Epithelial cell of prostate (primary cell): ENCODE results near the gene SDF4.

ENCODE experiments used
- DNase-seq: peaks from one replicate; pipeline ENCODE4 v3.0.0-alpha.2; 2011; ENCODE audit warnings: low read depth, low spot score
- H3K27ac ChIP-seq: fragments of 450-650 bp; 2 replicates; pipeline ENCODE4 v1.5.1; 2017; ENCODE audit warnings: mild to moderate bottlenecking

SDF4 gene, protein sequence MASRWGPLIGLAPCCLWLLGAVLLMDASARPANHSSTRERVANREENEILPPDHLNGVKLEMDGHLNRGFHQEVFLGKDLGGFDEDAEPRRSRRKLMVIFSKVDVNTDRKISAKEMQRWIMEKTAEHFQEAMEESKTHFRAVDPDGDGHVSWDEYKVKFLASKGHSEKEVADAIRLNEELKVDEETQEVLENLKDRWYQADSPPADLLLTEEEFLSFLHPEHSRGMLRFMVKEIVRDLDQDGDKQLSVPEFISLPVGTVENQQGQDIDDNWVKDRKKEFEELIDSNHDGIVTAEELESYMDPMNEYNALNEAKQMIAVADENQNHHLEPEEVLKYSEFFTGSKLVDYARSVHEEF

DNA sequence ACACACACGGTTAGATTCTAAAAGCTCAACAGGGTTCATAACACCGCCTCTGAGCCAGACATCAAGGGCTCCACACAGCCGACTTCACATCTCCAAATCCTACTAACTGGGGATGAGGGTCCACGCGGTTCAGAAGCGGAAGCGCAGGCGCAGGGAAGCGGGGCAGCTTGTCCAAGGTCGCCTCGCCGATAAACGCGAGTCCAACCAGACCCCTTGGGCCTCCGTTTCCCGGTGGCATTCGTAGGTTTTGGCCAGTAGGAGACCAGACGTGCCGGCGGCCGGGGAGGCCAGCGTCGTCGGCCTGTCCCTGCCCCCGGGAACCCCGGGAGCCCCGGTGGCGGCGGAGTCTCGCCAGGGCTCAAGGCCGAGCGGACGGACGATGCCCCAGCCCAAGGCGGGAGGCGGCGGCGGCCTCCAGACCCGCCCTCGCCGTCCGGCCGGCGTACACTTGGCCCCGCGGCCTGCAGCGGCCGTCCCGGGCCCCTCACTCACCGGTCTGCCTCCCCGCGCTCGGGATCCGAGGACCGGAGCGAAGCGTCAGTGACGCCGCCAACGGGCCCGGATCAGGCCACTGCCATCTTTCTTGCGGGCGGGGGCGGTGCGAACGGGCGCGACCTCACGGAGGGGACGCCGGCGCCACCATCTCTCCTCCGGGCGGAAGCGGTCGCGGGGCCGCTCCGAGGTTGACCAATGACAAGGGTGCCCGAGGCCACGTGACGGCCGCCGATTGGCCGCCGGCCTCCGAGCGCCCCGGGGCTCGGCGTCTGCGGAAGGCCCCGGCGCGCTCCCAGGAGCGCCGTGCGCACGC, at the start of gene SDF4:
Gene SDF4, minus strand, starts transcription at position 602 of the 808 bp plus-strand sequence. CDS start 3,229 bp downstream, outside the sequence.
- H3K27ac ChIP-seq: peak within 1 kb of the TSS; percentile 78
- peak; percentile 79 for DNase-seq

DNA sequence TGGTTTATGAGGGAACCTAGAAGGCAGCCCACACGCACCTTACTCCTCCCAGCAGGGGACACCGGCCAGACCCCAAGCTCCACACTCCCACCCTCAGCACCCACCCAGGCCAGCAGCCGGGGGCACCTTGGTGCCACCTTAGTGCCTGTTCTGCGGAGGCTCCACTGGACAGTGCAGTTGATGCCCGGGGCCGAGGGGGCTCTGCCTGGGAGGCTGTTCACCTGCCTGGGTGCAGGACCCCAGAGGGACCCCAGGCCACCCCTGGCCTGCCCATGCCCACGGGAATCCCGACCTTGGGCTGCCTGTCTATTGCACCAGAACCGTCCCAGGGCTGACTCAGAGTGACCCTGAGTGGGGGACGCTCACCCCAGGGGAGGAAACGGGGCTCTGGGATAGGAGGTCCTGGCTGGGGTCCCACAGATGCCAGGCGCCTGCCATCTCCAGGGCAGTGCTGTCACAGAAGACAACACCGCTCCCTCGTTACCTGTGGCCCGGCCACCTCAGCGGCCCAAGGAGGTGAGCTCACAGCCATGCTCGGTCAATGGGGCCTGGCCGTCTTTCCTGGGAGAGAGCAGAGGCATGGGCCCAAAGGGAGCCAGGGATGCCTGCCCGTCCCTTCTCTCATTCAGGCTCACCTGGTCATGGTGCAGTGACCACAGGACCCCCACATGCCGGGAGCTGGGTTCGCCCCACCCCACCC, 49.1 kb upstream of the SDF4 start:
- no peak for DNase-seq
- H3K27ac ChIP-seq: no peak overlapping the region

DNA sequence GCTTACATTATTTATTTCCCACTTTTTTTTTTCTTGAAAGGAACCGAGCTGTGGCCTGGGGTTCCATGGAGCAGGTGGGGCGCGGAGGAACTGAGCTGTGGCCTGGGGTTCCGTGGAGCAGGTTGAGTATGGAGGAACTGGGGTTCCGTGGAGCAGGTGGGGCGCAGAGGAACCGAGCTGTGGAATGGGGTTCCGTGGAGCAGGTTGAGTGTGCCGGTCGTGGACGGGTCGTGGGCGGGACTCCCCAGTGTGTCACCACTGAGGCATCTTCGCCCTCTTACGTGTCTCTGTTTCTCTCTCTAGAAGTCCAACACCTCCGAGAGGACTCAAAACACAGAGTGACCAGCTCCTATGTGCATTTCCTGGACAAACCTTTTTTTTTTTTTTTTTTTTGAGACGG, 47.2 kb upstream of the SDF4 start:
- no peak overlapping the region for H3K27ac ChIP-seq
- no peak for DNase-seq

DNA sequence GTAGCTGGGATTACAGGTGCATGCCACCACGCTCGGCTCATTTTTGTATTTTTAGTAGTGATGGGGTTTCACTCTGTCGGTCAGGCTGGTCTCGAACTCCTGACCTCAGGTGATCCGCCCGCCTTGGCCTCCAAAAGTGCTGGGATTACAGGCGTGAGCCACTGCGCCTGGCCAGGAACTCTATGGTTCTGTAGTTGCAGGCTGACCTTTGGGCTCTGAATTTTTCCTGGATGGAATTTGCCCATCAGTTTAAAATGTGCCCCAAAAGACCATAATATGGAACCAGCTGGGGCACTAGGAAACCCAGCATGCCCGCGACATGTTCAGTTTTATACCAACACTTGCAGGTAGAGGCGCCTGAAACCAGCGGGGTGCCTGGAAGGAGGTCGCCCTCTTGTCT, 46.8 kb upstream of the SDF4 start:
- H3K27ac ChIP-seq: no peak overlapping the region
- DNase-seq: no peak

DNA sequence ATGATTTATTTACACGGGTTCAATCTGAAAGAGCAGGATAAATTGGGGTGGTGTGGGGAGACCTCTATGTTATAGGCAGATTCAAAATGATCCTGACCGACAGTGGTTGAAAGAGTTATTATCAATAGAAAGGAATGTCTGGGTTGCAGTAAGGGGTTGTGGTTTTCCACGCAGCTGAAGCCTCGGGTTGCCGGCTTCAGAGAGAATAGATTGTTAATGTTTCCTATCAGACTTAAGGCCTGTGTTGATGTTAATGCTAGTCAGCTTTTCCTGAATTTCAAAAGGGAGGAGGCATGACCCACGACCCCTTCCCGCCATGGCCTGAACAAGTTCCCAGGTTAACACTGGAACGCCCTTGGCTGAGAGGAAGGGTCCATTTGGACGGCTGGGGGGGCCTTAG, 44.0 kb upstream of the SDF4 start:
- DNase-seq: no peak
- no peak overlapping the region for H3K27ac ChIP-seq

DNA sequence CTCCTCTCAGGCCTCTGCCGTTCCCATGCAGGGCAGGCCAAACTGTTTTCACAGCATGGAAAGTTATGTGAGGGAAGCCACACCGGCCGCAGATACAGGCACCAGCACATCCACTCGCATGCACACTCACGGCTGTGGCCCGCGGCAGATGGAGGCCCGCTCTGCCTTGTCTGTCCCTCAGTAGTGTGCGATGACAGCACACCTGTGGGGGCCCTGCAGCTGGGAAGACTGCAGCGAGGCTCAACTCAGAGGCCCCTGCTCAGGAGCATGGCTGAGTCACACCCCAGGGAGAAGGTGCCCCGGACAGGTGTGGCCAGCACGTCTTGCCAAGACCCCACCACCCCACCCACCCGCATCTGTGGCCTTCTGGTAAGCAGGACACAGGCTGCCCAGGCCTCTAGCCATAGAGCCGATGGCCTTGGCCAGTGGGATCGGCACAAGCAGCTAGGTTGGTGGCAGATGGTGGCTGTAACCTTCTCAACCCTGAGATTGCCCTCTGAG, 43.2 kb upstream of the SDF4 start:
- H3K27ac ChIP-seq: no peak overlapping the region
- no peak for DNase-seq

DNA sequence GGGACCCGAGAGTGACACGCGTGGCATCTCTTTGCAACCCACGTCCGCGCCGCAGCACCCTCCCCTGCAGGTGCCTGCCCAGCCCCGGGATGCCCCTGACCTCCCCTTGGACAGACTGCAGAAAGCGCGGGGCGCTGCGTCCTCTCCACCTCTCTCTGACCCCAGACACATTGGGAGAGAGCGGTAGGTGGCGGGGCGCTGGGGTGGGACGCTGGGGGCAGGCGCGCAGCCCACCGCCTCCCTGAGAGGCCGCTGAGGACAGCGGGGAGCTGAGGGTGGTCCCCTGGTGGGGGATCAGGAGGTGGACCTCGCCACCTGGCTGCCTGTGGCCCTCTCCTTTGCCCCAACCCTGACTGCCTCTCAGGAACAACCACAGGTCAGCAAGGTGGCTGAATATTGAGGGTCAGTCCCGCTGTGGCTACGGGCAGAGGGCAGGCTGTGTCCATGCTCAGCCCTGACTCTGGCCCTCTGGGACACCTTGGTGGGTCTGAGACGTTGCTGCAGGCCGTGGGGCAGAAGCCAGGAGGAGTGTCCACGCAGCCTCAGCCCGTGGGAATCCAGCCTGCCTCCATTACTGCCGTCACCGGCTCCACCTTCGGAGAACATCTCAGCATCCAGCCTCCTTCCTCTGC, 42.6 kb upstream of the SDF4 start:
- no peak for DNase-seq
- no peak overlapping the region for H3K27ac ChIP-seq

DNA sequence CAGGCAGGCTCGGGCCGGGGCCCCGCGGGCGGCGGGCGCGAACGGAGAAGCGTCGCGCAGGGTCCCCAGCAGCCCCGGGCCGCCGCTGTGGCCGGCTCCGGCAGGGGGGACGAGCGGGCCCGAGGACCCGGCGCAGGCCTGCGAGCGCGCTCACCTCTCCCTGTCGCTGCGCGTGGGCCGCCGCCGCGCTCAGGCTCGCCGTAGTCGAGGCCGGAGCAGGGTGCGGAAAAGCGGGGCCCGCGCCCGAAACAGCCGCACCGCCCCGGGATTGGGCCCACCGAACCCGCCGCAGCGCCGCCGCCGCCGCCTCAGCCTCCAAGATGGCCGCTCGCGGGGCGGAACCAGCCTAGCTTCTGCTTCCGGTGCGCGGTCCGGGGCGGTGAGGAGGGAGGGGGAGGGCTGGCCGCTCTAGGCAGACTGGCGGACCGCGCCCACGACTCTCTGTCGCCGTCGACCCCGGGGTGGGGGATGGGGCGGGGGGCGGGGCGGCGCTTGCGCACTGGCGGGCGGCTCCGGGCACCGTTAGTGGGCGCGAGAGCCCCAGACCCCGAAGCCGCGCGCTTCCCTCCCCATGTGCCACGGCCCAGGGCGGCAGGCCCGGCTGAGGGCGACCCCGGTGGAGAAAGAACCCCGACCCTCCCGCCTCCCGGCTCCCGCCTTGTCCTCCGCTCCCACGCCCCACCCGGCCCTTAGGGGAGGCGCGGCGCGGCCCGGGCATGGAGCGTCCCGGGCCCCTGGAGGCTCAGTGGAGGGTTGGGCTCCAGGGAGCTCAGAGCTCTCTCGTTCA, 41.9 kb upstream of the SDF4 start, which contains the start of gene UBE2J2:
Gene UBE2J2, minus strand, starts transcription at position 343 of the 787 bp plus-strand sequence. CDS start 5,862 bp downstream, outside the sequence.
- DNase-seq: no peak
- peak within 1 kb of the TSS; percentile 84 for H3K27ac ChIP-seq

DNA sequence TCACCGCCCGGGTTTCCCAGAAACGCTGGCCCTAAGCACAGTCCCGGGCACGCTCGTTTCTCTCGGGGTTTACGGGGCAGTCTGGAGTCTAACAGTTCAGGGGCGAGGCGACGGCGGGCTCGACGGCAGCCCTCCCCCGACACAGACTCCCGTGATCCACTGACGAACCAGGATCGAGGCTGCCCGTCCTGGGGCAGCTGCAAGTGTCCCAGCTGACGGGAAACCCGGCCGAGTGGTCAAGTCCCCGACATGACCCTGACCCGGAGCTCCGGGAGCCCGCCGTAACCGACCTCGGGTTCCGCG, 41.4 kb upstream of the SDF4 start:
- no peak for DNase-seq
- H3K27ac ChIP-seq: peak overlapping the region; percentile 84

DNA sequence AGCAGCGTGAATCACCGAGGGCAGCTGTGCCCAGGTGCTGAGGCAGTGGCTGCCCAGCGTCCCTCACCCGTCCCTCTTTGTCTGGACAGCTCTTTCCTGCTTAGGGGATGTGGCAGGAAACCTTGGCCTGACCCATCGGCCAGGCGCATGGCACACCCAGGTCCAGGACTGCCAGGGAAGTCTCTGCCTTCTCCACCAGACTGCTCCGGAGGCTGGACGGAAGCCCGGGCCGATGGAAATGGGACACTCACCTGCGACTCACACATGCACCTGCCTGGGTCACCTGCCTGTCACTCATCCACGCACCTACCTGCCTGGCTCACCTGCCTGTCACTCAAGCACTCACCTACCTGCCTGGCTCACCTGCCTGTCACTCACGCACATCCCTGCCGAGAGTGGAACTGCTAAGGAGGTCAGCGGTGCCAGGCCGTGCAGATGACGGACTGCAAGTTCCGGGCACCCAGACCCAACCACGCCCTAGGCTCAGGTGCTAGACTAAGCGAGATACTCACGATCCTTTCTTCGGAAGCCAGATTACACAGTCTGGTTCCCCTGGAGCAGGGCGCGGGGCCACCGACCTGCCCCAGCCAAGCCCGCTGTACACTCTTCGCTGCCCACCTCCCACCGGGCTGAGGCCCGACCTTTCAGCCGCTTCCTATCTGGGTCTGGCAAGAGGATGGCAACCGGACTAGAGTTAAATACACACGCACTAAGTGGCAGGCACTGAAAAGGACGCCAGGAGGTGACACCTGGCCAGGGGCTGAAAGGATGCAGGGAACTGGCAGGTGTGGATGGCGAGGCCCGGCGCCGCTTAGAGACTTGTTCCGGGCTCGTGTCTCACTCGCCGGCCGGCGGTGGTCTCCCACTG, 40.8 kb upstream of the SDF4 start:
- H3K27ac ChIP-seq: peak overlapping the region; percentile 84
- no peak for DNase-seq

DNA sequence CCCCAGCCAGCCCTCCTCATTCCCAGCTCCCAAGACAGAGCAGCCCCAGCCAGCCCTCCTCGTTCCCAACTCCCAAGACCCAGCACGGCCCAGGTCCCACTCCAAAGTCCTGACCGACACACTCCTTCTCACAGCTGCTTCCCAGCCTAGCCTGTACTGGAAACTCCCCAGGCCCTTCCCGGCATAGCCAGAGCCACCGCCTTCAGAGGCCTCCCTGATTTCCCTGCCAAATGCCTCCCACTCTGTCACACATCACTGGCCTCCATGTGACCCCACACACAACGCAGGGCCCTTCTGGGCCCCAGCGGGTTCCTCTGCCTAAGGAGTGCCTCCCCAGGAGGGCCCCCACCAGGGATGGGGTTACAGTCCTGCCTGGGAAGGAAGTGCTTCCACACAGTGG, 39.0 kb upstream of the SDF4 start:
- DNase-seq: no peak
- H3K27ac ChIP-seq: no peak overlapping the region

DNA sequence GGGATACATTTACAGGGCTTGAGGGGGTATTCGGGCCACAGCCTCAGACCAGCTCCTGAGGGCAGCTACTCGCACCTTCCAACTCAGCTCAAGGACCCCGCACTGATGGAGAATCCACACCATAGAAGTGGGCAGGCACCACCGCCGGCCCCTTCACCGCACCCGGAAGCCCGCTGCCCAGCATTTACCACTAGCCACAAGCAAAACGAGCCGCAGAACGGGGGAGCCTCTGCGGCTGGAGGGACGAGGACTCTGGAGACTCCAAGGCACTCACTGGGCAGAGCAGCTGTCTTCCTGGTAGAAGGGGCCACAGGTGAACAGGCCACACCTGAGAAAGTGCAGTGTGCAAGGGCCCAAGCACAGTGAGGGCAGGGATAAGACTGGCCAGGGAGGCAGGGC, 36.5 kb upstream of the SDF4 start:
- no peak for DNase-seq

DNA sequence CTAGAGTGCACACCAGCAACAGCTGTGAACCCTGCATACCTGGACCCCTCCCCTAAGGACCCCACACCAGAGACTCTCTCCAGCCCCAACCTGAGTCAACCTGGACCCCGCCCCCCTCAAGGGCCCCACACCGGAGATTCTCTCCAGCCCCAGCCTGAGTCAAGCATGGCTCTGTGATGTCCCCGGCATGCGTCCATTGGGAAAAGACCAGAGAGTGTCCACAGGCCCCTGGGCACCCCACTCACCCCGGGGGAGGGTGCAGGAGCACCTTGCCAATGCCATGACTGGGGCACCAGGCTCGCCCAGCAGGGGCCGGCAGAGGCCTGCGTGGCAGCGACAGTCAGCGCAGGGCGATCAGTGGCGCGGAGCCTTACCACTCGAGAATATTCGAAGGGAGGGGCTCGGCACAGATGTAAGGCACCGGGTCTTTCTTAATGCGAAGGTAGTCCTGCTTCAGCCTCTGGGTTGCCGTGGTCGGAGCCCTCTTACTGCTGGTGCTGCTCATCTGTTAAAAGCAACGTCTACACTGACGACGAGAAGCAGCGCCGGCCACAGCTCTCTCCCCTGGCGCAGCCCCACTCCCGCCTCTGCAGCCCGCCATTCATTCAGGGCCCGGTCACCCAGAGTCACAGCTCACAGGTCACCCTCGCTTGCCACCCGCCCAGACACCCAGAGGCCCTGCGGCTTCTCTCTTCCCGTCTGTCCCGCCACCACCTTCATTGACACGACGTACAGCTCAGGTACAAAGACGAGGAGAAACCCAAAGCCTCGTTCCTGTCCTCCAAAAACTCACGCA, 35.9 kb upstream of the SDF4 start:
- DNase-seq: no peak

More for the DNA sequence above, 36.5 kb upstream of the SDF4 start:
- H3K27ac ChIP-seq: no peak overlapping the region

DNA sequence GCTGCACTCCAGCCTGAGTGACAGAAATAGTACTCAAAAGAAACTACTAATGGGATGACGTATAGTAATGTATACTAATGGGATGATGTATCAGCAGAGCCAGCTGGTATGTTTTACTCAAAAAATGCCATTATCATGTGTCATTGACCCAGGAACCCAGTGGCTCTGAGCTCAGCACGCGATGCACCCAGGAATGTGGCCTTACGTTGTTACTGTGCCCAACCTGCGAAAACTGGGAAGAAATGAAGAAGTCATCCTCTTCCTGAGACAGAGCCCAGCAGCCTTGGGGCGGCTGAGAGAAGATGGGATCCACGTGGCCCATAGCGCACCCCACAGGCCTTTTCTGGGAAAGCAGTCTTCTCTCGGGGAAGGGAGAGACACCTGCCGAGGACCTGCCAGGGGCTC, 33.1 kb upstream of the SDF4 start:
- no peak for DNase-seq
- peak overlapping the region; percentile 72 for H3K27ac ChIP-seq

More for the DNA sequence above, 35.9 kb upstream of the SDF4 start:
- H3K27ac ChIP-seq: no peak overlapping the region

DNA sequence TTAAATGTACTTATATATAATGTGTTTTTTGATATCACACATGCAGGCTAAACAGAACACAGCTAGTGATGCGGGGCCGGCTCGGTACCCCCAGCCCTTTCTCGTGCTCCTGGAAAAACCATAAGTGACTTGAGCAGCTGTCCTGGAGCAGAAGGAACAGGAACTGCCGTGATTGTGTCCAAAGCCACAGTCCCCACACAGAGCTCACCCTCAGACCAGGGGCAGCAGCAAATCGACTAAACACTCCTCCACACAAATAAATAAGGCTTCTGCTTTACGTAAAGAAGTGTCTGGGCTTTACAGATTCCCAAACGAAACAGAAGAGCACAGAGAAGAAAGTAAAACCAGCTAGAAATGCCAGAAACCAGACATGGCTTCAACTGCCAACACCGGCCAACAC, 32.2 kb upstream of the SDF4 start:
- peak overlapping the region; percentile 72 for H3K27ac ChIP-seq
- DNase-seq: no peak

DNA sequence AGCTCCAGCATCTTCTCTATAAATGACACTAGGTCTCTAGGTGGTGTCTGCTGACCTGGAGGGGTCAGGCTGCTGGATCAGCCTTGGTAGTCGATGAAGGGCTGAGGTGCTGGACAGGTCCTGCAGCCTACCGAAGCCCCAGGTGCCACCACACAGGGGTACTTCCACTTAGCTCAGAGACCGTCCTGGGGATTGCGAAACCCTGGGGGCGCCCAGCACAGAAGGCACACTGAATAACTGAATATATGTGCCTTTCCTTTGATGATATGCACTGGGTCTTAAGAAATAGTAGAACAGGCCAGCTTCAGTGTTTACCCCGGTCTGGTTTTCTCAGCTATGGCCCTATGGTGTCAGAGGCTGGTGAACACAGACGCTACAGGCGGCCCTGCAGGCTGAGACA, 31.0 kb upstream of the SDF4 start:
- H3K27ac ChIP-seq: no peak overlapping the region
- DNase-seq: no peak

DNA sequence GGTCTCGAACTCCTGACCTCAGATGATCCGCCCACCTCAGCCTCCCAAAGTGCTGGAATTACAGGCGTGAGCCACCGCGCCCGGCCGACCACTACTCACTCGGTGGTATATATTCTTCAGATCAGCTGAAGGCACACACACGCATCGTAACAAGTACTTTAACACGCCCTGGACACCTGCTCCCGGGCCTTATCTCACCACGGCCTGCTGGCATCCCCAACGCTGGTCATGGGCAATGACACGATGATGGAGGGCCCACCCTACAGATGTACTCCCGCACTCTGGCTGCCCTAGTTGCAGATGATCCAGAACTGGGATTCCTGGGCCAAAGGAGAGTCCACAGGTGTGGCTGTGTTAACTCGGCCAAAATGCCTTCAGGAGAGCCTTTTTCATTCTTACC, 30.3 kb upstream of the SDF4 start:
- H3K27ac ChIP-seq: no peak overlapping the region
- no peak for DNase-seq
